Astrocyte of the cerebellum (primary cell): ENCODE results near the gene CYFIP2.

Experiments
- DNase-seq: peaks from one replicate; pipeline ENCODE4 v3.0.0-alpha.2; 2011; ENCODE audit warnings: low read depth
- H3K4me3 ChIP-seq: 2 replicates; pipeline ENCODE4 v1.5.1; 2011; ENCODE audit warnings: mild to moderate bottlenecking, low read depth, low read length, moderate library complexity
- CTCF ChIP-seq: IDR thresholded peaks from 2 replicates; pipeline ENCODE4 v1.5.1; 2012; ENCODE audit warnings: low read length, low read depth, moderate library complexity, mild to moderate bottlenecking; ENCODE audit errors: missing control alignments
- in situ Hi-C: cut with HindIII; loops from 2 replicates; pipeline ENCODE4 v1.10.0; 2017; ENCODE audit warnings: low sequenced_read_pairs

The CYFIP2 gene

GRCh38 chr5:157222506-157223230 is 43.3 kb upstream of the CYFIP2 start:
- in situ Hi-C loops, result no loop called here
- no peak overlapping the region for H3K4me3 ChIP-seq
- DNase-seq, result peak; percentile 57
- no peak for TF ChIP-seq CTCF

DNA sequence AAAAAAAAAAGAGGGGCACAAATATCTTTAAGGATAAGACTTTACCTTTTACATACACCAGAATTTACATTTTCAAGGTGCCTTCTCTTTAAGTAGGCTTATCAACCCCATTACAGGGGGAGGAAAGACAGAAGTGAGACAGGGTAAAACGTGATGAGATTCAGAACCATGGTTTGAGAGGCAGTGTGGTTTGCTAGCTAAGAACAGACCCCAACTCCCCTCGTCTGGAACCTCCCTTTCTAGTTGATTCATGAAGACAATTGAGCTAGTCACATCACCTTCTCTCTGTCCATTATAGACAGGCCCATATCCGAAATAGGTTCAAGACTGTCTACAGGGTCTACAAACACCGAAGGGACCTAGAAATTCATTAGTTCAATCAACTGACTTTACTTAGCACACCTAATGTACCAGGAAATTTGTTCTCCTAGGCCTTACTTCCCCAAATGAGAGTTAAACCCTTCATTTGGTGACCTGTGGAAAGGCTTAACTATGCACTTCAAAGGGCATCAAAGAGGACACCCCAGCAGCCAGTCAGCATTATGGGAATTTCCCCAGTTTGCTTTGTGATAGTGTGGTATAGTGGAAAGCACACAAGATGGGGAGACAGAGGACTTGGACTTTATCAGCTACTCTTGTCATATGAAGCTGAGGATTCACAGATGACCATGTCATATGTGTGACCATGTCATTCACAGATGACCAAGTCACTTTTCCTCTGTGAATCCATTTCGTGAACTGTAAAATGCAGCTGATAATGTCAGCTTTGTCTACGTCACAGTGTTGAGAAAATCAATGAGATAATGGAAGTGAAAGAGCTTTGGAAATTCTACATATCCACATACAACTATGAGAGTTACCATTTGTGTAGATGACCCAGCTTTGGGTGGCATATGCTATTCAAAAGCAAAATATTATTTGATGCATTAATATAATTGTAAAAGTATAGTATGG is 40.2 kb upstream of the CYFIP2 start:
- no peak for DNase-seq
- in situ Hi-C loops, result no loop called here
- no peak overlapping the region for H3K4me3 ChIP-seq
- TF ChIP-seq CTCF, result no peak

GRCh38 chr5:157230610-157231009 is 35.3 kb upstream of the CYFIP2 start:
- DNase-seq, result no peak
- in situ Hi-C loops, result no loop called here
- no peak overlapping the region for H3K4me3 ChIP-seq
- TF ChIP-seq CTCF, result no peak

DNA sequence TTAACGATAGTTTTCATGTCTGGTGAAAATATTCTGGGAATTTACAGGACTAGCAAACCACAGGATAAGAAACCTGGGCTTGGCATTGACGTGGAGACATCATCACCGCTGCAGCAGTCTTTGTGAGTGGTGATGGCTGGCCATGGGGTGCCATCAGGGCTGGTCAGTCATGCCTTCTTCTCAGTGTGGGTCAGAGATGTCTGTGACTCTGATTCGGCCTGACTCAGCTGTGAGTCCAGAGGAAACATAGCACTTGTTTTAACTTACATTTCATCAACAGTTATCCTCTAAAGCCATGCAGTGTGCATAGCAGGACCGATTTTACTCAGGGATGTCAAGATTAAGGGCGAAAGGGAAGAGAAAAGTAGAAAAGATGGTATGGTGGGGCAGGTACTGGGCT is 33.2 kb upstream of the CYFIP2 start:
- DNase-seq, result no peak
- in situ Hi-C loops, result no loop called here
- no peak for TF ChIP-seq CTCF

DNA sequence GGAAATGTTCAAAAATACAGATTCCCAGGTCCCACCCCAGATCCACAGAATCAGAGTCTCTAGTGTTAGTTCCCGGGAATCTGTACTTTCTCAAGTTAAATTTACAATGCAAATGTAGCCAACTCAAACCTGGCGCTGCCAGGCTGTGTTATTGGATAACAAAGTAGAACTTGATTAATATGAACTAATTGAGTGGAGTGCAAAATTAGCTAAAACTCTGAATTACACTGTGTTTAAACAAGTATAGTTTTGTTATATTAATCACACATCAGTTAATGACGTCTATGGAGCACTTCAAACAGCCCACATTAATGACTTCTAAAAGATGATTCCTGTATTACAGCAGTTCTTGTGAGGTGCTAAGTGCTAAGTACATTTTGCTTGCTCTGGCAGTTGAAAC is 32.4 kb upstream of the CYFIP2 start:
- no peak for TF ChIP-seq CTCF
- no peak overlapping the region for H3K4me3 ChIP-seq
- in situ Hi-C loops, result no loop called here
- DNase-seq, result no peak

More for the DNA sequence above, 33.2 kb upstream of the CYFIP2 start:
- H3K4me3 ChIP-seq, result no peak overlapping the region

DNA sequence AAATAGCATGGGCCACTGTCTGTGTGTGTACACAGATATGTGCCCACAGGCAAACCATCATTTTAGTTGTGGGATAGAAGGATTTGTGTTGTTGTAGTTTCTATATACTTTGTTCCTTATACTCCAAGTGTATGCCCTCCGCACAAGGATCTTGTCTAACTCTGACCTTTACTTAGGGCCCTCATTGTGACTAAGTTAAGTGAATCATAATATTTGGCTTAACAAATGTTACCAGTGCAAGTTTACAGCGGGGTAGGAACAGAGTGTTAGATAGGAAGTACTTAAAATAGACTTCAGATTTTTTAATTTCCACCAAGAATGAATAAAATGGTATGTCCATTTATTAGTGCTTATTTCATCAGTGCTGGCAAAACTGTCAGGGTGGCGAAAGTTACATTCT is 29.5 kb upstream of the CYFIP2 start:
- no peak overlapping the region for H3K4me3 ChIP-seq
- no peak for DNase-seq
- in situ Hi-C loops, result no loop called here
- no peak for TF ChIP-seq CTCF
